SHP77 treated with DMSO at 0.1 percent for 48 hours (cell line): ENCODE measurements around the gene G0S2.

Source experiments
- DNase-seq: peaks from one replicate; lab custom pipeline; 2025; lab: John Stamatoyannopoulos, UW

G0S2 gene

DNA sequence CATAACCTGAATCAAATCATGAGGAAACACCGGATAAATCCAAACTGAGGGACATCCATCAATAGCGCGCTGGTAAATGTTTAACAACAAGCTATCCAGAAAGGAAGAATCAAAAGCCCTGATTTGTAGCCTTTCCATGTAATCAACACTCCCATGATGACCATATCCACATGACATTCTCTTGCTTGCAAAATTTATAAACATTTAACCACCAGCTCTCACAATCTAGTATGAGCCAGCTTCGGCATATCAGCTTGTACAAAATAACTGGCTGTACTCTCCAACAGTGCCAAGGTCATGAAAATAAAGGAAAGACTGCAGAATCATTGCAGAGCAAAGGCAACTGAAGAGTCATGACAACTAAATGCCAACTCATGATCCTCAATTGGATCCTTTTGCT, 45.1 kb downstream of the G0S2 start:
- no peak for DNase-seq

DNA sequence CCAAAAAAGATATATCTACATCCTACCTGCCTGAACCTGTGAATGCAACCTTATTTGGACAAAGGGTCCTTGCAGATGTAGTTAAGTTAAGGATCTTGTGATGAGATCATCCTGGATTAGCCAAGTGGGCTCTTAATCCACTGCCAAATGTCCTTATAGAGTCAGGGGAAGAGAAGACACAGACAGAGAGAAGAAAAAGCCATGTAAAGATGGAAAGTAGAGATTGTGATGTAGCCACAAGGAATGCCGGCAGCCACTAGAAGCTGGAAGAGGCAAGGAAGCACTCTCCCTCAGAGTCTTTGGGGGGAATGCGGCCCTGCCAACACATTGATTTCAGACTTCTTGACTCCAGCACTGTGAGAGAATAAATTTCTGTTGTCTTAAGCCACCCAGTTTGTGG, 45.6 kb downstream of the G0S2 start:
- DNase-seq, result no peak

DNA sequence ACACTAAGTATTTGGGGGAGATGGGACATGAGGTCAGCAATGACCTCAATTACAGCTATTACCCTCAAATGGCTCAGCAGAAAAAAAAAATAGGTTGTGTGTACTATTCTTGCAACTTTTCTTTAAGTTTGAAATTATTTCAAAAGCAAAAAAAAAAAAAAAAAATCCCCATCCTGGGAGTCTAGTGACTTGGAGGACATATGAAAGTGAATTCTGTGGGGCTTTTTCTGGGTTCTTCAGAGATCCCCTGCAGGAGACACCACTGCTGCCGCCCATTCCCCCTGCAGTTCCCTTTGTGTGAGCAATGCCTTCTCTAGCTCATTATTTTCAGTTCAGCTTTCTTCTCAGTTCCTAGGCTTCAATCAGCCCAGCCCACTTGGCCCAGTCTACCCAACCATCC, 46.1 kb downstream of the G0S2 start:
- no peak for DNase-seq

DNA sequence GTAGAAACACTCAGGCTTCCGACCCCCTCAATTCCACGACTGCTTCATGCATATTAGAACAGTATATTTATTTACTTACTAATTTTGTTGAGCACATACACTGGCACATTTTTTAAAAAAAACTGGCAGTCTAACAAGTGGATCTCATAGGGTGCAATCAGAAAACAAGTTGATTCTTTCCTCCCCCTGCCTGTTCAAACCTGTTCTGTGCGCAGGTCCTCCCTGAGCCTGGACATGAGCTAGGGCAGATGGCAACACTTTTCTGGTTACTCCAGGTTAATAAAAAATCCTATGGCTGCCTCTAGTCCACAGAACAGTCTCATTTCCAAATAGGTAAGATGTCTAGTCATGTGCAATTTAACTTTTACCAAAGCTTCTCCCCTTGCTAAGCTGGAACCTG, 48.1 kb downstream of the G0S2 start:
- no peak for DNase-seq

DNA sequence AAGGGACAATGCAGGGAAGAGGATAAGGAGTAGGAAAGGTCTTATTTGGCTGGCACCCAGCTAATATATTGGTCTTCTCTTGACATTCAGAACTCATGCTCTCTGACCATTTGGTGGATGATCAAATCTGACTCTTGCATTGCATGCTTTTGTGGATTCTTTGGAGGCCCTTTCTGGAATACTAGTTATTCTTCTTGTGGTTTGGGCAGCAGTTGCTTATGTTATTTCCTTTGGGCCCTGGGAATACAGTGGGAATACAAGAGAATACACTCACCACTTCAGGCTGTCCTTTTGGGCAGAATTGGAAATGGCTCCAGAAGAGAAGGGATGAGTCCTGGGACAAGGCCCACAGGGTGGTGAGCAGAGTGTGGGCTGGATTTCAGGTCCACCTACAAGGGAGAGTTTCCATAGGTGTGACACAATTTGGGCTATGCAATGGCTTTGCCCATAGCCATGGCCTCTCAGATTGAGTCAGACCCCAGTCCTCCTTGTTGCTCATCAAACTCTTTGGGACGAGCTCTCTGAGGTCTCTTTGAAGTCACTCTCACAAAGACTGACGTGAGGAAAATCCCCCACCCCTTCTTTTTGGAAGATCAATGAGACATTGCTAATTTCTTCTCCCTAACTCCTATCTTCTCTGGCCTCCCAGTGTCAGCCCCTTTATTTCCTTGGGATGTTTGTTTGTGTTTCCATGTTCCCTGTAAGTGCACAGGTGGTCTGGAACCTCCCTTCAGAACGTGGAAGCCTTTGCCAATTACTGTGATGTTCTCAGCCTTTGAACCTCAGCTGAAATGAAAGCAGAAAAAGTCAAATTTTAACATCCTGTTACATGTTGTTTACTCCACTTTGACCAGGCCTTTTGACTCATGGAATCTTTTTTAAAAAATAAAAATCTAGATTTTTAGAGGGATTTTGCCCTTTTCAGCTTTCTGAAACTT, 48.8 kb downstream of the G0S2 start:
- DNase-seq, result no peak
